ENCODE results near the gene ANAPC15.

The ANAPC15 gene

GRCh38 chr11:72125956-72126355 lies 13.5 kb upstream of the ANAPC15 start (continued):
- TF ChIP-seq, protein P1, sequence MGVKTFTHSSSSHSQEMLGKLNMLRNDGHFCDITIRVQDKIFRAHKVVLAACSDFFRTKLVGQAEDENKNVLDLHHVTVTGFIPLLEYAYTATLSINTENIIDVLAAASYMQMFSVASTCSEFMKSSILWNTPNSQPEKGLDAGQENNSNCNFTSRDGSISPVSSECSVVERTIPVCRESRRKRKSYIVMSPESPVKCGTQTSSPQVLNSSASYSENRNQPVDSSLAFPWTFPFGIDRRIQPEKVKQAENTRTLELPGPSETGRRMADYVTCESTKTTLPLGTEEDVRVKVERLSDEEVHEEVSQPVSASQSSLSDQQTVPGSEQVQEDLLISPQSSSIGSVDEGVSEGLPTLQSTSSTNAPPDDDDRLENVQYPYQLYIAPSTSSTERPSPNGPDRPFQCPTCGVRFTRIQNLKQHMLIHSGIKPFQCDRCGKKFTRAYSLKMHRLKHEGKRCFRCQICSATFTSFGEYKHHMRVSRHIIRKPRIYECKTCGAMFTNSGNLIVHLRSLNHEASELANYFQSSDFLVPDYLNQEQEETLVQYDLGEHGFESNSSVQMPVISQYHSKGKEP (tag by site-specific recombination; IDR thresholded peaks at IDR 0.05), result no peak

DNA sequence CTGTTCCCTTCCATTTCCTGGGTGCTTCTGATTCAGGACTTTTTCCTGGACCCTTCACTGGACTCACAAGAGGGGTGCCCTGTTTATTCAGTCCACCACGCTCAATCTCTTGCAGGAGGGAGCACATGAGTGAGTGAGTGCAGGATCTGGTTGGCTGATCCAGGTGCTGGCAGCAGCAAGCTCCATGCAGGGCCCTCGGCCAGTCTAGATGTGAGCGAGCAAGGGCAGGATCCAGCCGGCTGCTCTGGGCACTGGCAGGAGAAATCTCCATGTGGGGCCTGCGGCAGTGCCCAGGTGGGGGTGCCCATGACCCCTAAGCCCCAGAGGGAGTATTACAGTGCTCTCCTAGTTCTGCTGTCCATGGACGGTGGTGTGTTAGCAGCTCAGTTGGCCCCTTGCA lies 11.6 kb upstream of the ANAPC15 start:
- no peaks in the 10 kb centered on the region for H3K9me3 ChIP-seq (ENCODE audit: control insufficient read depth, insufficient read depth, low read depth, low read length)
- H3K4me3 ChIP-seq (ENCODE audit: low read depth, low read length), result no peak overlapping the region
- H3K4me1 ChIP-seq (ENCODE audit: control insufficient read depth, insufficient read depth, low read length), result no peaks in the 10 kb centered on the region
- no peak overlapping the region for H3K27ac ChIP-seq (ENCODE audit: extremely low read depth, low read depth, low read length)
- H3K36me3 ChIP-seq (ENCODE audit: control insufficient read depth in 2 of 2, insufficient read depth in 1 of 2, low read length in 2 of 2), result no peaks in the 10 kb centered on the region
- CTCF ChIA-PET, result interaction anchor here (3.6 kb wide), 1 partner anchor 20 kb away, joined by 19 read pairs; no protein-coding TSS in a partner anchor
- TF ChIP-seq ZNF768 (tag by site-specific recombination; IDR thresholded peaks at IDR 0.05) (no peak), SETDB1 (IDR thresholded peaks at IDR 0.05; ENCODE audit: insufficient read length, low read length) (no peak), KLF10 (tag by site-specific recombination; IDR thresholded peaks at IDR 0.05) (no peak), ZNF202 (tag by site-specific recombination; IDR thresholded peaks at IDR 0.05; ENCODE audit: borderline replicate concordance) (no peak), ZFP37 (tag by site-specific recombination; IDR thresholded peaks at IDR 0.05) (no peak), ZNF560 (tag by site-specific recombination; IDR thresholded peaks at IDR 0.05; ENCODE audit: borderline replicate concordance) (no peak), ZNF600 (tag by site-specific recombination; IDR thresholded peaks at IDR 0.05) (no peak)
- TF ChIP-seq, protein P2, sequence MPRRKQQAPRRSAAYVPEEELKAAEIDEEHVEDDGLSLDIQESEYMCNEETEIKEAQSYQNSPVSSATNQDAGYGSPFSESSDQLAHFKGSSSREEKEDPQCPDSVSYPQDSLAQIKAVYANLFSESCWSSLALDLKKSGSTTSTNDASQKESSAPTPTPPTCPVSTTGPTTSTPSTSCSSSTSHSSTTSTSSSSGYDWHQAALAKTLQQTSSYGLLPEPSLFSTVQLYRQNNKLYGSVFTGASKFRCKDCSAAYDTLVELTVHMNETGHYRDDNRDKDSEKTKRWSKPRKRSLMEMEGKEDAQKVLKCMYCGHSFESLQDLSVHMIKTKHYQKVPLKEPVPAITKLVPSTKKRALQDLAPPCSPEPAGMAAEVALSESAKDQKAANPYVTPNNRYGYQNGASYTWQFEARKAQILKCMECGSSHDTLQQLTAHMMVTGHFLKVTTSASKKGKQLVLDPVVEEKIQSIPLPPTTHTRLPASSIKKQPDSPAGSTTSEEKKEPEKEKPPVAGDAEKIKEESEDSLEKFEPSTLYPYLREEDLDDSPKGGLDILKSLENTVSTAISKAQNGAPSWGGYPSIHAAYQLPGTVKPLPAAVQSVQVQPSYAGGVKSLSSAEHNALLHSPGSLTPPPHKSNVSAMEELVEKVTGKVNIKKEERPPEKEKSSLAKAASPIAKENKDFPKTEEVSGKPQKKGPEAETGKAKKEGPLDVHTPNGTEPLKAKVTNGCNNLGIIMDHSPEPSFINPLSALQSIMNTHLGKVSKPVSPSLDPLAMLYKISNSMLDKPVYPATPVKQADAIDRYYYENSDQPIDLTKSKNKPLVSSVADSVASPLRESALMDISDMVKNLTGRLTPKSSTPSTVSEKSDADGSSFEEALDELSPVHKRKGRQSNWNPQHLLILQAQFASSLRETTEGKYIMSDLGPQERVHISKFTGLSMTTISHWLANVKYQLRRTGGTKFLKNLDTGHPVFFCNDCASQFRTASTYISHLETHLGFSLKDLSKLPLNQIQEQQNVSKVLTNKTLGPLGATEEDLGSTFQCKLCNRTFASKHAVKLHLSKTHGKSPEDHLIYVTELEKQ (tag by site-specific recombination; IDR thresholded peaks at IDR 0.05; ENCODE audit: borderline replicate concordance), result no peak
- POLR2A ChIA-PET, result interaction anchor here (0.9 kb wide), 1 partner anchor 12 kb away, joined by 3 read pairs; the partner anchor contains the start of gene ANAPC15

- Histone ChIP-seq H3K27ac (ENCODE audit: extremely low read depth, low read depth, low read length) (no peak overlapping the region), H3K9me3 (ENCODE audit: control insufficient read depth, insufficient read depth, low read depth, low read length) (no peaks in the 10 kb centered on the region), H3K36me3 (ENCODE audit: control insufficient read depth in 2 of 2, insufficient read depth in 1 of 2, low read length in 2 of 2) (no peaks in the 10 kb centered on the region), H3K4me3 (ENCODE audit: low read depth, low read length) (no peak overlapping the region), H3K4me1 (ENCODE audit: control insufficient read depth, insufficient read depth, low read length) (no peaks in the 10 kb centered on the region)
- TF ChIP-seq ZNF792 (tag by site-specific recombination; IDR thresholded peaks at IDR 0.05) (no peak), HOXD13 (CRISPR knock-in tag; IDR thresholded peaks at IDR 0.05; ENCODE audit: borderline replicate concordance) (no peak), ZNF341 (tag by site-specific recombination; IDR thresholded peaks at IDR 0.05; ENCODE audit: low read depth) (no peak), ZNF23 (tag by site-specific recombination; IDR thresholded peaks at IDR 0.05; ENCODE audit: borderline replicate concordance) (no peak), ZNF660 (tag by site-specific recombination; IDR thresholded peaks at IDR 0.05) (no peak), ZFP69B (tag by site-specific recombination; IDR thresholded peaks at IDR 0.05) (no peak), ZNF140 (tag by site-specific recombination; IDR thresholded peaks at IDR 0.05) (no peak), GLIS2 (tag by site-specific recombination; IDR thresholded peaks at IDR 0.05) (no peak), BCL11A (tag by site-specific recombination; IDR thresholded peaks at IDR 0.05; ENCODE audit: low read depth) (no peak), GLI4 (tag by site-specific recombination; IDR thresholded peaks at IDR 0.05) (no peak)
- TF ChIP-seq, protein P3, sequence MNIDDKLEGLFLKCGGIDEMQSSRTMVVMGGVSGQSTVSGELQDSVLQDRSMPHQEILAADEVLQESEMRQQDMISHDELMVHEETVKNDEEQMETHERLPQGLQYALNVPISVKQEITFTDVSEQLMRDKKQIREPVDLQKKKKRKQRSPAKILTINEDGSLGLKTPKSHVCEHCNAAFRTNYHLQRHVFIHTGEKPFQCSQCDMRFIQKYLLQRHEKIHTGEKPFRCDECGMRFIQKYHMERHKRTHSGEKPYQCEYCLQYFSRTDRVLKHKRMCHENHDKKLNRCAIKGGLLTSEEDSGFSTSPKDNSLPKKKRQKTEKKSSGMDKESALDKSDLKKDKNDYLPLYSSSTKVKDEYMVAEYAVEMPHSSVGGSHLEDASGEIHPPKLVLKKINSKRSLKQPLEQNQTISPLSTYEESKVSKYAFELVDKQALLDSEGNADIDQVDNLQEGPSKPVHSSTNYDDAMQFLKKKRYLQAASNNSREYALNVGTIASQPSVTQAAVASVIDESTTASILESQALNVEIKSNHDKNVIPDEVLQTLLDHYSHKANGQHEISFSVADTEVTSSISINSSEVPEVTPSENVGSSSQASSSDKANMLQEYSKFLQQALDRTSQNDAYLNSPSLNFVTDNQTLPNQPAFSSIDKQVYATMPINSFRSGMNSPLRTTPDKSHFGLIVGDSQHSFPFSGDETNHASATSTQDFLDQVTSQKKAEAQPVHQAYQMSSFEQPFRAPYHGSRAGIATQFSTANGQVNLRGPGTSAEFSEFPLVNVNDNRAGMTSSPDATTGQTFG (tag by site-specific recombination; IDR thresholded peaks at IDR 0.05; ENCODE audit: borderline replicate concordance), result no peak
- TF ChIP-seq, protein P4, sequence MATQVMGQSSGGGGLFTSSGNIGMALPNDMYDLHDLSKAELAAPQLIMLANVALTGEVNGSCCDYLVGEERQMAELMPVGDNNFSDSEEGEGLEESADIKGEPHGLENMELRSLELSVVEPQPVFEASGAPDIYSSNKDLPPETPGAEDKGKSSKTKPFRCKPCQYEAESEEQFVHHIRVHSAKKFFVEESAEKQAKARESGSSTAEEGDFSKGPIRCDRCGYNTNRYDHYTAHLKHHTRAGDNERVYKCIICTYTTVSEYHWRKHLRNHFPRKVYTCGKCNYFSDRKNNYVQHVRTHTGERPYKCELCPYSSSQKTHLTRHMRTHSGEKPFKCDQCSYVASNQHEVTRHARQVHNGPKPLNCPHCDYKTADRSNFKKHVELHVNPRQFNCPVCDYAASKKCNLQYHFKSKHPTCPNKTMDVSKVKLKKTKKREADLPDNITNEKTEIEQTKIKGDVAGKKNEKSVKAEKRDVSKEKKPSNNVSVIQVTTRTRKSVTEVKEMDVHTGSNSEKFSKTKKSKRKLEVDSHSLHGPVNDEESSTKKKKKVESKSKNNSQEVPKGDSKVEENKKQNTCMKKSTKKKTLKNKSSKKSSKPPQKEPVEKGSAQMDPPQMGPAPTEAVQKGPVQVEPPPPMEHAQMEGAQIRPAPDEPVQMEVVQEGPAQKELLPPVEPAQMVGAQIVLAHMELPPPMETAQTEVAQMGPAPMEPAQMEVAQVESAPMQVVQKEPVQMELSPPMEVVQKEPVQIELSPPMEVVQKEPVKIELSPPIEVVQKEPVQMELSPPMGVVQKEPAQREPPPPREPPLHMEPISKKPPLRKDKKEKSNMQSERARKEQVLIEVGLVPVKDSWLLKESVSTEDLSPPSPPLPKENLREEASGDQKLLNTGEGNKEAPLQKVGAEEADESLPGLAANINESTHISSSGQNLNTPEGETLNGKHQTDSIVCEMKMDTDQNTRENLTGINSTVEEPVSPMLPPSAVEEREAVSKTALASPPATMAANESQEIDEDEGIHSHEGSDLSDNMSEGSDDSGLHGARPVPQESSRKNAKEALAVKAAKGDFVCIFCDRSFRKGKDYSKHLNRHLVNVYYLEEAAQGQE (tag by site-specific recombination; IDR thresholded peaks at IDR 0.05), result no peak
- CTCF ChIA-PET, result interaction anchor here (3.6 kb wide), 1 partner anchor 21 kb away, joined by 19 read pairs; no protein-coding TSS in a partner anchor
- POLR2A ChIA-PET, result interaction anchor here (0.9 kb wide), 1 partner anchor 11 kb away, joined by 3 read pairs; the partner anchor contains the start of gene ANAPC15
Measured at GRCh38 chr11:72123117-72123653, 10.7 kb upstream of the ANAPC15 start.
